ENCODE measurements around the gene CD99L2.
"Not testable (repeated sequence)": the region's sequence is repeated elsewhere in the genome, so short reads cannot be mapped to it uniquely, and the experiment has no call there.

GRCh38 chrX:150823826-150824225, 74.6 kb downstream of the CD99L2 start:
- TF ChIP-seq POLR2AphosphoS5 (IDR thresholded peaks at IDR 0.05; ENCODE audit: low read depth, low read length); TAF1 (IDR thresholded peaks at IDR 0.05; ENCODE audit: low read depth, low read length); POLR2A (IDR thresholded peaks at IDR 0.05; ENCODE audit: low read depth, low read length); PAX5 (IDR thresholded peaks at IDR 0.05; ENCODE audit: insufficient read depth, low read length, severe bottlenecking); SPI1 (IDR thresholded peaks at IDR 0.05; ENCODE audit: low read depth, low read length); POU2F2 (IDR thresholded peaks at IDR 0.05; ENCODE audit: low read depth, low read length): not testable (repeated sequence)
